T-helper 2 cell treated with Interferon-gamma antibody and Interleukin-4, amounts not matched to agents 100 ng/mL and 5 ng/mL, for 36 hours (primary cell): ENCODE results near the gene KCNH6. TPM values are rescaled to one million over a fixed set of nuclear protein-coding genes. Genes with fewer than 3 reads are reported as not detected.

ENCODE experiments used
- intact Hi-C: fragments of 100-400 bp; cut with micrococcal nuclease; formaldehyde crosslinking; loops from one replicate; pipeline ENCODE4 v1.15.1; 2023
- total RNA-seq: library from RNA; stranded (reverse); gene quantifications from 2 replicates; pipeline ENCODE4 v1.2.3, GENCODE V29; 2022

Gene KCNH6
- total RNA-seq, 1 donor from 2014 or later = not detected

- intact Hi-C loops = no loop called here
Measured at GRCh38 chr17:63504261-63504660, 18.9 kb upstream of the KCNH6 start.

- intact Hi-C loops = no loop called here
Measured at GRCh38 chr17:63505341-63505740, 17.8 kb upstream of the KCNH6 start.

DNA sequence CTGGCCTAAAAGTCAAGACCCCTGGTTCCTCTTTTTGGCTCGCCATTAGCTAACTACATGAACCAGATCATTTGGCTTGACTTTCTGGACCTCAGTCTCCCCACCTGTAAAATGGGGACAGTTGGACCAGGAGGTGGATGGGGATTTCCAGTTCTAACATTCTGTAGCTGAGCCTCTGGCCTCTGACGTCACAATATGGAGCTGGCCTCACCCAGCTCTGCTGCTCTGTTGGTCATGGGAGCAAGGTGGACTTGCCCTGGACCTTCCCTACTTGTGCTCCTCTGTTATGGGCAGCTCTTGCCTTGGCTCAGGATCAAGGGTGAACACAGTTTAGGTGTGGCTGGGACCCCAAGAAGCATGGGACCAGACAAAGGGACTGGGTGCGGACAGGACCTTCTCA lies 16.5 kb upstream of the KCNH6 start:
- intact Hi-C loops = no loop called here

DNA sequence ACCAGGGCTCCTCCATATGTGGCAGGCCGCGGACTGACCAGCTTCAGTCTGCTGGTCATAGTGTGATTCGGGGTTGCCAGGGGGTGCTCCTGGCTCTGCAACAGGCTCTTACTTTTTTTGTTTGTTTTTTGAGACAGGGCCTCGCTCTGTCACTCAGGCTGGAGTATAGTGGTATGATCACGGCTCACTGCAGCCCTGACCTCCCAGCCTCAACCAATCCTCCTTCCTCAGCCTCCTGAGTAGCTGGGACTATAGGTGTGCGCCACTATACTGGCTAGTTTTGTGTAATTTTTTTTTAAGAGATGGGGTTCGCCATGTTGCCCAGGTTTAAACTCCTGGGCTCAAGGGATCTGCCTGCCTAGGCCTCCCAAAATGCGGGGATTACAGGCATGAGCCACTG lies 11.8 kb upstream of the KCNH6 start:
- intact Hi-C loops = no loop called here

GRCh38 chr17:63512388-63512787 lies 10.8 kb upstream of the KCNH6 start:
- intact Hi-C loops = no loop called here

DNA sequence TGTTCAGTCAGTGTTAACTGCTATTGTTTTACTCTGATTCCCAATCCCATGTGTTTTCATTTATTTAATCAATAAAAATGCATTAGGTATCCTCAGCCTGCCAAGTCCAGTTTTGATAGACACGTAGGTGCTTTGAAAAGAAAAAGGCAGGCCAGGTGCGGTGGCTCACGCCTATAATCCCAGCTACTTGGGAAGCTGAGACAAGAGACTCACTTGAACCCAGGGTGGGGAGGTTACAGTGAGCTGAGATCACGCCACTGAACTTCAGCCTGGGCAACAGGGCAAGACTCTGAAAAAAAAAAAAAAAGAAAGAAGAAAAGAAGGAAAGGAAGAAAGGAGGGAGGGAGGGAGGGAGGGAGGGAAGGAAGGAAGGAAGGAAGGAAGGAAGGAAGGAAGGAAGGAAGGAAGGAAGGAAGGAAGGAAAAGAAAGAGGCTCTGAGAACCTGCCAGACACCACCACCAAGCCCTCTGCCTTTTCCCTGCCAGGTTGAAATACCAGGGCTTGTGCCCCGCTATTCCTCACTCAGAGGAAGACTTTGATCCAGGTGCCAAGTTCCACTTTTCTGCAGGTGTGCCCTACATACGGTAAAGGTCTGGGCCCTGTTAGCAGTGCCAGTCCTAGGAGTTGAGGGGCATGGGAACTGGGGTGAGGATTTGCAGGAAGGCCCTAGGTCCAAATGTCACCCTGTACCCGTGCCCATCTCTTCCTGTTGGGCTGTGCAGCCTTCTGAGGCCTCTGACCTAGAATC lies 10.1 kb upstream of the KCNH6 start:
- intact Hi-C loops = no loop called here

DNA sequence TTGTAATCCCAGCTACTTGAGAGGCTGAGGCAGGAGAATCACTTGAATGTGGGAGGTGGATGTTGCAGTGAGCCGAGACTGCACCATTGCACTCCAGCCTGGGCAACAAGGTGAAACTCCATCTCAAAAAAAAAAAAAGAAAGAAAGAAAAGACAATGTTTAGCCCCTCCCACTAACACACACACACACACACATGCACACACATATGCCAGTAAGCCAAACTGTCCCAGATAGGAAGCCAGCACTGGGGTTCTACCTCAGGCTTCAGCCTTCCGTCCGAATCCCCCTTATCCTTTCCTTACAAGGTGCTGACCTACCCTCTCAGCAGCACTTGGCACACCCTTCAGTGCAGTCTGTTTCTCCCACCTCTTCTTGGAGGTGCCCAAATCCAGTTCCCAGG lies 8.7 kb upstream of the KCNH6 start:
- intact Hi-C loops = no loop called here

DNA sequence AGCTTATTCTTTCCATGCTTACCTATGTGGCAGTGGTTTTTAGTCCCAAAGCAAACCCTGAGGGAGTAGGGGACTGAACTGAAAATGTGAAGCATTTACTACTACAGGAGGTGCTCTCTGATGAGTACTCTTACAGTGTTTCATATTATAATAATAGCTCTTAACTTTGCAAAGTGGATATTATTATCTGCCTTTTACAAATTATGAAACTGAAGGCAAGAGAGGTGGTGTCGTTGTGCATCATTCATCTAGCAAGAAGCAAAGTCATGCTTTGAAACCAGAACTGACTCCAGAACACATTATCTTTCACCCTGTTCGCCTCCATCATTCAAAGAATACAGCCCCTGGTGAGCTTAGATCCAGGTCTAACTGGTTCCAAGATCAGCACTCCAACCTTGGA lies 8.2 kb upstream of the KCNH6 start:
- intact Hi-C loops = no loop called here

DNA sequence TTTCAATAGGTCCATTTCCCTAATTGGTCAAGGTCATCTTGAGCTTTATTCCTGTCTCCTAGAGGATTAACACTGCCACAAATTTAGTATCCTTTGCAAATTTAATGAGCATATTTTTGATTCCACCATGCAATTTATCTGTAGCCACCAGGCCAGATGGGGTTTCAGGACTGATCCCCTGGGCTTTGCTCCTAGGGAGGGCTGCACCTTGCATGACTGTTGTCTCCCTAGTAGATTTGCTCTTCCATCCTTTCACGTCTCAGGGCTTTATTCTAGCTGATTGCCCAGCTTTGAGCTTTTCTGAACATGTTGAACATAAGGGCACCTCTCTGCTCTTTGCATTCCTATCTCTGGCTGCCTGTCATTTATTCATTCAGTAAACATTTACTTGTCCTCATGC lies 7.7 kb upstream of the KCNH6 start:
- intact Hi-C loops = no loop called here

DNA sequence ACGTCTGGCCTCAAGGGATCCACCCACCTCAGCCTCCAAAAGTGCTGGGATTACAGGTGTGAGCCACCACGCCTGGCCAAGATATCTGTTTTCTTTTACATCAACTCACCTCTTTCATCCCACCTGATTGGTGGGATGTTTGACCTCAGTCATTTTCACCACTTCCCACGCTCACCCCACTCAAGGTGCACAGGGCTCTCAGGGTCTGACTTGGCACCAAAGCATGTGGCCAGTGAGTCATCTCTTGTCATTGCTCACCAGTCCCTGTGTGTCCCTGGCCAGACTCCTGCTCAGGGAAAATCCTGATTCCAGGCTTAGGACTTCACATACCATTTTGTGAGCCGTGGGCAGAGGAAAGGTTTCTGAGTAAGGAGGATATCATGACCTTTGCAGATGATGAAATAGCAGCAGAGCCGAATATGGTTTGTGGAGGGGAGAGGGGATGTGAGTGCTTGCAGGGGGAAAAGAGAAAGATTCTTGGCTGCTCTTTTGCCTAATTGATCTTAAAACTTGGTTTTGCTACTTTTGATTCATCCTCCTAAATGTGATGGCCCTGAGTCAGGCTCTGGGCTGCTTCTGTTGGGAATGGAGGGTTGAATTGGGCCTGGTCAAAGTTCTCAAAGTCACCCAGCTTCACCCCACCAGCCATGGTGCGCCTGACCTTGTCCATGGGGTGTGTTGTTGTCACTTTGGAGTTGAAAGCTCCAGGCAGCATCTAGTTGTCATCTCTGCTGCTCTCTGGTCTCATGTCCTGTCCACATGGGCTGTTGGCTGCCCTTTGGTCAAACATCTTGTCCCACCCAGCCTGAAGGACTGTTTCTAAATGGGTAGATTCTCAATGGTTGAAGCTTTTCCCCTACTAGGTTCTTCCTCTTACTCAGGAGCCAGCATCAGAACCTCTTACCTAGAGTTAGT lies 6.0 kb upstream of the KCNH6 start:
- intact Hi-C loops = no loop called here

- intact Hi-C loops = no loop called here
Measured at GRCh38 chr17:63517825-63518534, 5.2 kb upstream of the KCNH6 start.

DNA sequence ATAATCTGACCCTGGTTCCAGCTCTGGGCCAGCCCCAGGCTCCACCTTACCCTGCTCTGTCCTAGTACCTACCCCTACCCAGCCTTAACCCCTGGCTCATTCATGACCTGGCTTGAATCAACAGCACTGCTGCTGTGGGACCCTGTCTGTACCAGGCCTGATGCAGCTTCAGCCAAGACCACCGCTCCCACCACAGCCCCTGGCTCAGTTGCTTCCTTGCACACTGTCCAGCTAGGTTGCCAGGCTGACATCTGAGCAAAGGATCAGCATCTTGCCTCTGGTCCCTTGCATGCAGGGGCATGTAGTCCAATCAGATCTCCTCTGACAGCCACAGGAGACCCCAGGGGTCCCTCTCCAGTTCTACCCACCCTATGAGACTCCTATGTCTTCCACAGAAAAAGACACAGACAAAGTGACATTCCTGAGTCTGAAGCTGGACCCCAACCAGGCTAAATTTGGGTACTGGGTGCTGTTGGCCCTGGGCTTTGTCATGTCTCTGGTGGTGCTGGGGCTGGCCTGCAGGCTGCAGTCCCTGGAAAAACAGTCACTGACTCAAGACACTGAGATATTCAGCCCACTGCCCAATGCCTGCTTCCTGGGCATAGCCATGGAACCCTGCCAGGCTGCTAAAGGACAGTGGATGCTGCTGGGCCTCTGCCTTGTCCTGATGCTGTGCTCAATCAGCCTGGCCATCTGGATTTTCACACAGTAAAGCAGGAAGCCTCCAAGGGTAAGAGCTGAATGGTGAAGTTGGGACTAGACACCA lies 3.9 kb upstream of the KCNH6 start:
- intact Hi-C loops = no loop called here

GRCh38 chr17:63519972-63520882 lies 2.9 kb upstream of the KCNH6 start:
- intact Hi-C loops = no loop called here

DNA sequence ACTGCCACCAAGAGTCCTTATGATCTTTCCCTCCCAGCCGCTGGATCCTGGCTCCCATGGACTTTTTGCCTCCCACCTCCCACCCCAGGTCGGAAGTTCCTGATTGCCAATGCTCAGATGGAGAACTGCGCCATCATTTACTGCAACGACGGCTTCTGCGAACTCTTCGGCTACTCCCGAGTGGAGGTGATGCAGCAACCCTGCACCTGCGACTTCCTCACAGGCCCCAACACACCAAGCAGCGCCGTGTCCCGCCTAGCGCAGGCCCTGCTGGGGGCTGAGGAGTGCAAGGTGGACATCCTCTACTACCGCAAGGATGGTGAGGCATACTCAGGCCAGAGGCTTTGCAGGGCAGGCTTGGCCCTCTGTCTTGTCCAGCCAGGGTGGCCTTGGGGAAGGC lies 893 bp downstream of the KCNH6 start:
- intact Hi-C loops = no loop called here

DNA sequence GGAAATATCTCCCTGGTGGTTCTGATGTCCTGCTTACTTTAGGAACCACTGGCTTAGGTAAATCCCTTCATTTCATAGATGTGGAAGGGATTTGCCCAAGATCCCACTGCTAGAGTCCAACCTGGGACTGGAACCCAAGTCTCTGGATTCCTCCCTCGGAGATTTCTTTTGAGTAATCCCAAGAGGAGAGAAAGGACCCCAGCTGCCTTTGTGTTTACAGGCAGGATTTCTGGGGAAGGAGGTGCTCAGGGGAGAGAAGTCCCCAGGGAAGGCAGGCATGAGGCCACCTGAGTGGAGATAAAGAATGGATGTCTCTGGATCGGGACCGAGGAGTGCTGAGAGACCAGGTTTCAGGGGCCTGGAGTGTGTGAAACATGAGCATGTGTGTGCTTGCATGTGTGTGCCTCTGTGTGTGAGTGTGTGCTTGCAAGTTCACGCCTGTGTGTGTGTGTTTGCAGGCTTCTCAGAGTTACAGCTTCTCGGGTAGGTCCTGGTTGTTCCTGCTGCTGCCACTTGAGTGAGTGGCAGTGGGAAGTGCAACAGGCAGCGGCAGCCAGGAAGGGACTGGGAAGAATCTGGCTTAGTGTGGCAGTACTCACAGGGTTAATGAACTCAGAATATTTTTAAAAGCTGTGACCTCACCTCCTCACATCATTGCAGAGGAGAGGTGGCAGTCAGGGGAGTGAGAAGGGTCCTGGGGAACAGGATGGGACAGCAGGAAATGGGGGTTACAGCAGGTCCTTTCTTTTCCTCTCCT lies 2.2 kb downstream of the KCNH6 start:
- intact Hi-C loops = no loop called here

DNA sequence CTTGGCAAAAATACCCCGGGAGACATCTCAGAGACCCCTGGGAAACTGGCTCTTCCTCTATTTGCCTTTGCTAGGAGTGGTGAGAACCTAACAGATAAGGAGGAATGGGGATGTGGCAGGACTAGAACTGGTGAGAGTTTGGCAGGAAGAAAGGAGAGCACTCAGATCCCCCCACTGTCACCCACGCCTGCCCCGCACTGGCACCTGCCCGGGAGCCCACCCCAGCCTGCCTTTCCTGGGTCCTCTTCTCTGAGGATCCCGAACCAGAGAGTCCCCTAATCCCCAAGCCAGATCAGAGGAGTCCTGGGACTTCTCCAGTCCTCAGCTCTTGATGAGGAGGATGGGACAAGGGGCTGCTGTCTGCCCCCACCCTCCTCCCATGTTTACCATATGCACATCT lies 3.7 kb downstream of the KCNH6 start:
- intact Hi-C loops = no loop called here

DNA sequence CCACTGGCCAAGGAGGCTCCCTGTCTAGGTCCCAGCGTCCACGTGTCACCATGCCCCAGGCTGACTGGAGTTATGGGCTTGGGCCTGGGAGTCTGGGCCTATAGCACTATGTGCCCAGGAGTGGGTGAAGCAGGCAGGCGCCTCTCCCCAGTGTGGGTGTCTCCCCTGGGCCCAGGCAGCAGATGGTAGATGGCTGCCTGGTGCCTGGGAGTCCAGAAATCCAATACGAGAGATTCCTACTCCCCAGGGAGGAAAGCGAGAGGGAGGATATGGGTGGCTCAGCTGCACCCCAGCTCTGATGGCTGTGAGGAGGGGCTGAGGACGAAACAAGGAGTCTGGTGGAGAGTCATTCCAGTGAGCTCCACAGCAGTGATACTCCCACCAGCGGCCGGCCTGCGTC lies 5.0 kb downstream of the KCNH6 start:
- intact Hi-C loops = no loop called here

GRCh38 chr17:63529711-63530556 lies 6.8 kb downstream of the KCNH6 start:
- intact Hi-C loops = no loop called here
